SJCRH30 (cell line): ENCODE results near the gene BHMT. TPM values are rescaled to one million over a fixed set of nuclear protein-coding genes. Genes with fewer than 3 reads are reported as not detected.

Experiments
- DNase-seq, 2 experiments: peaks; one replicate each; pipeline ENCODE4 v3.0.0-alpha.2; 2015 to 2020
- H3K27ac ChIP-seq: fragments of 250-450 bp; sonication (Bioruptor Pico); 2 replicates; pipeline ENCODE4 v1.5.1; 2020; ENCODE audit warnings: mild to moderate bottlenecking, moderate library complexity
- H3K27me3 ChIP-seq: fragments of 250-450 bp; sonication (Bioruptor Pico); 2 replicates; pipeline ENCODE4 v1.5.1; 2020; ENCODE audit warnings: mild to moderate bottlenecking, moderate library complexity
- H3K36me3 ChIP-seq: fragments of 250-450 bp; sonication (Bioruptor Pico); 2 replicates; pipeline ENCODE4 v1.5.1; 2020; ENCODE audit warnings: mild to moderate bottlenecking, moderate library complexity
- H3K4me1 ChIP-seq: fragments of 250-450 bp; sonication (Bioruptor Pico); 2 replicates; pipeline ENCODE4 v1.5.1; 2020; ENCODE audit warnings: mild to moderate bottlenecking, moderate library complexity
- H3K4me3 ChIP-seq: fragments of 250-450 bp; sonication (Bioruptor Pico); 2 replicates; pipeline ENCODE4 v1.5.1; 2020; ENCODE audit warnings: mild to moderate bottlenecking, moderate library complexity
- H3K9me3 ChIP-seq: fragments of 250-450 bp; sonication (Bioruptor Pico); replicated peaks from 2 replicates; pipeline ENCODE4 v1.5.1; 2020; ENCODE audit warnings: mild to moderate bottlenecking, moderate library complexity
- total RNA-seq: library from RNA; depleted of rRNA; stranded (reverse); fragments of >200 nt; shearing (Covaris generic); gene quantifications from 2 replicates; pipeline ENCODE4 v1.2.3, GENCODE V29; 2014

BHMT gene
- total RNA-seq, 1 experiment from 2014 or later, result not detected

DNA sequence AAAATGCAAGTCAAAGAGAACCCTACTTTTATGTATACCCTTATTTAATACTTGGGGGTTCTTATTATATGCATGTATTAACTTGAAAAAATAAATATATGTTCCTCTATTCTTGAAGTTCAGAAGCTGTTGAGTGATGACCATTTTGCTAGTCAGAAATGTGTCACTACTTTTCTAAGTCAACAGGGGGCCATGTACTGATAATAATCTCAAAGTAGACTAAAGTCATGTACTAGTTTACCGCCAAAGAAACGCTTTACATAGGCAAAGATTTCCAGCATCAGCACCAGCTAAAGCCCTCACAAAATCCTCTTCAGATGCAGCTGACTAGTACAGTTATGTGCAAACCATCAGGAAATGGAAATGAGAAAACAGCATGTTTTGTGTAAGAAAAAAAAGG, 5.7 kb upstream of the BHMT start:
- Histone ChIP-seq H3K27ac (no peak overlapping the region), H3K27me3 (no peaks in the 10 kb centered on the region)

DNA sequence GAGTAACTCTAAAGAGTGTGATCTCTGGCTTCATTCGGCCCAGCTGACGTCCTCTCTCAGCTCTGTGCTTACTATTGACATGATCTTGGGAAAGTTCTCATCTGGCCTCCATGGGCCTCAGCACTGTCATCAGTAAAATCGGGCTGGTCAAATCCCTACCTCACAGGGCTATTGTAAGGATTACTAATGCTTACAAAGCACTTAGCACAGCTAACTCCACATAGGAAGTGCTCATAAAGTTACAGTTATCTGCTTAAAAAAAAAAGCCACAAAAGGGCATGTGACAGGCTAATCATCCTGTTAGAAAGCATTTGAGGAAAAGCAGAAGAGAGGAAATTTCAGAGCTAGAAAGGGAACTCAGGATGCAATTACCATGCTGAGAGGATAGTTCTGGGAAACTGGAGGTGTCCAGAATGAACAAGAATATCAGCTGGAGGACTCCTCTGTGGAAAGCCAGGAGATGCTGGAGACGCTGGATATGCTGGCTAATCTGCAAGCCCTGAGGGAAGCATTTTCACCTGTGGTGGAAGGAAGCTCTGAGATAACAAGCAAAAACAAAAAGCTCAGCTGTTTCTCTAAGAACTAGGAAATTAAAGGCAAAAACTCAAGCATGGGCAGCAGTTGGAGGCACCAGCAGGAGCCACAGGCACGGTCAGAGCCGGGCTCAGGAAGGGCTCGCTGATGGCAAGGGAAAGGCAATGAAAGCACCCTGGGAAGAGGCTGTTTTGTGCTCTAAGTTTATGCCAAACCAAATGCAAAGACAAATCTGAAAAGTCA, 4.4 kb upstream of the BHMT start:
- peak in 1 of 2 experiments; percentile 13 for DNase-seq
- no peaks in the 10 kb centered on the region; the same call in 1 of the 2 replicates for H3K4me1 ChIP-seq
- no peaks in the 10 kb centered on the region for H3K36me3 ChIP-seq
- H3K27me3 ChIP-seq, result no peaks in the 10 kb centered on the region
- no peak overlapping the region for H3K27ac ChIP-seq
- H3K9me3 ChIP-seq, result no peaks in the 10 kb centered on the region
- no peak overlapping the region for H3K4me3 ChIP-seq

More for the DNA sequence above, 5.7 kb upstream of the BHMT start:
- DNase-seq, result no peak
- no peak overlapping the region for H3K4me3 ChIP-seq
- no peaks in the 10 kb centered on the region; the same call in 1 of the 2 replicates for H3K4me1 ChIP-seq
- H3K36me3 ChIP-seq, result no peaks in the 10 kb centered on the region
- H3K9me3 ChIP-seq, result no peaks in the 10 kb centered on the region

DNA sequence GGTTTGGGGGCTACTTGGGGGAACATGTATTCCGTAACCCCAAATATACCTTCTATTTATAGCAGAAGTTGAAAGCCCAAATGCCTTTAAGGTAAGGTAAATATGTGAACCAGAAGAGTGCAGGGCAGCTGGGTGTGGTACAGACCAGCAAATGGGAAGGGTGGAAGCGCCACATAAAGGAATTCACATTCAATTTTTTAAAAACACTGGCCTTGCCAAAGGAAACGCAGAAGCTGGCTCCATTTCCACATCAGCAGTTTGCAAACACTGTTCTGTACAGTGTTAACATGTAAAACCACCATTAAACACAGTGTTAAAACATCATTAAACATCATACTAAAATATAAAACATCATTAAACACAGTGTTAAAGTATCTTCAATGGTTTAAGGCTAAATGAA, 3.5 kb upstream of the BHMT start:
- DNase-seq, result no peak
- no peaks in the 10 kb centered on the region for H3K27me3 ChIP-seq
- no peak overlapping the region for H3K27ac ChIP-seq
- no peaks in the 10 kb centered on the region for H3K36me3 ChIP-seq
- H3K4me3 ChIP-seq, result no peak overlapping the region
- no peaks in the 10 kb centered on the region; the same call in 1 of the 2 replicates for H3K4me1 ChIP-seq
- no peaks in the 10 kb centered on the region for H3K9me3 ChIP-seq

- Histone ChIP-seq H3K27ac (no peak overlapping the region), H3K27me3 (no peaks in the 10 kb centered on the region)
These were observed 2.8 kb upstream of the BHMT start for GRCh38 chr5:79108792-79109191.

DNA sequence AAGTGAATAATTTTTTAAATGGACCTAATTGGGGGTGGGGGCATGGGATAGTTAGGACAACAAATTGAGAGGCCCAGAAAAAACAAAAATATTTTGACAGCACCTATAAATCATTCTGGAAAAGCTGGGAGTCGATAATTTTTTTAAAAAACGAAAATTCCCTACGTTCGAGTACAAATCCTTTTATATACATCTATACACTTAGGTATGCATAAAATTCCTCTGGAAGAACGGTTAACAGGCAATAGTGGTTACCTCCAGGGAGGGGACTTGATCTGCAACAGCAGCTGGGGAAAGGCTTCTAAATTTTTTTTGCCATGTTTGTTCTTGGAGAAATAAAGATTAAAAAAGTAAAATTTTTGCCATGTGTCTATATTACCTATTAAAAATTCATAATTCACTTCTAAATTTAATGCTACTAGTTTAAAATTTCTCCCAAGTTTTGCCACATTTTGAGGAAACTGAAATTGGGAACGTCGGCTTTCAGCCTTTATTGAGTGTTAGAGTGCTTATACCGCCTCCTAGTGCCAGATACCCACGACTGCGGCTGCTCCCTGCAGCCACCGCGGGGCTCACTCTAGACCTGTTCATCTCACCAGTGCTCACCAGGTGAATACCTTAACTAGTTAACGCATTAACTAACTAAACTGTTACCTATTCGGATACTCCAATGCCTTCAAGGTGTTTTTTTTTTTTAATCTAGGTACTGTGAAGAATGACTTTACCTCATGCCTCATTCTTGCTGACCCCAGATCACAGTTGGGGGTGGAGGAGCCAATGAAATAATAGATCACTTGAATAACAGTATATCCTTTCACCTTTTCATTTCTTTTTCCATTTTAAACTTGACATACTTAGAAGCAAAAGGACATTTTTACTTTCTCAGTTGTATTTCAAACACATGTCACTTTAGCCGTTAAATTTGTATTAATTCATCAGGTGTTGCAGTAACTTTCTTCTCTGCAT, 1.8 kb upstream of the BHMT start:
- DNase-seq, result peak in 1 of 2 experiments; percentile 24
- no peak overlapping the region for H3K4me3 ChIP-seq
- H3K27ac ChIP-seq, result no peak overlapping the region
- no peaks in the 10 kb centered on the region for H3K27me3 ChIP-seq
- H3K36me3 ChIP-seq, result no peaks in the 10 kb centered on the region
- H3K4me1 ChIP-seq, result no peaks in the 10 kb centered on the region; the same call in 1 of the 2 replicates
- no peaks in the 10 kb centered on the region for H3K9me3 ChIP-seq

More at GRCh38 chr5:79108792-79109191, 2.8 kb upstream of the BHMT start:
- Histone ChIP-seq H3K4me3 (no peak overlapping the region), H3K36me3 (no peaks in the 10 kb centered on the region), H3K4me1 (no peaks in the 10 kb centered on the region; the same call in 1 of the 2 replicates), H3K9me3 (no peaks in the 10 kb centered on the region)
- no peak for DNase-seq

DNA sequence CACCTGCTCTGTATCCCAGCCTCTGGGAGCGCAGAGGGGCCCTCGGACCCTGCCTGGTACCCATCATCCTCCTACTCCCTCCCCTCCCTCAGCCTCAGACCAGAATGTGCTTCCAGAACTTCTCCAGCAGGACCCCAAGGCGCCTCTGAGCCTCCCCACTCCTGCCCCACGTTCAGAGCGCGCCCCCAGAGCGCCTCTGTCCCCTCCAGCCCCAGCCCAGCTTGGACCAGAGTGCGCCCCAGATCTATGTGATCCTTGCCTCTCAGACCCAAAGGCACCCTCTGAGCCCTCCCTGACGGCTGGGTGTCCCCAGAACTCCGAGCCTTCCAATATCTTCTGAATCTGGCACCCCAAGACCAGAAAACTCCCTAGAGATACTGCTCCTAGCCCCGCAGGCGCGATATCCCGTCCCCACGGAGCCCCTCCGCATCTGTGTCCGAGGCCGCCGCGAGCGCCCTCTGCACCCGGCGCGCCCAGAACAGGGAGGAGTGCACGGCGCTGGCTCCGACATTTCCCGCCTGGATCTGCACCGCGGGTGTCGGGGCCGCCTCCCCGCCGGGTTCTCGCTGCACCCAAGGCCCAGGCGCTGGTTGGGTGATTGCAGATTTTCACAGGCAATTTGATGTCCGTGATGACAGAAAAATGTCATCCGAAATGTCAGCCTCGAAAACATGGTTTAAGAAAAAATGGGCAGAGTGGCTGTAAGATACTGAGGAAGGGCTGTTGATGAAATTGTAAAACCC, 522 bp downstream of the BHMT start:
- no peak for DNase-seq
- Histone ChIP-seq H3K4me3 (no peak overlapping the region), H3K9me3 (no peaks in the 10 kb centered on the region), H3K27ac (no peak overlapping the region), H3K27me3 (no peaks in the 10 kb centered on the region), H3K36me3 (no peaks in the 10 kb centered on the region), H3K4me1 (no peaks in the 10 kb centered on the region; the same call in 1 of the 2 replicates)

DNA sequence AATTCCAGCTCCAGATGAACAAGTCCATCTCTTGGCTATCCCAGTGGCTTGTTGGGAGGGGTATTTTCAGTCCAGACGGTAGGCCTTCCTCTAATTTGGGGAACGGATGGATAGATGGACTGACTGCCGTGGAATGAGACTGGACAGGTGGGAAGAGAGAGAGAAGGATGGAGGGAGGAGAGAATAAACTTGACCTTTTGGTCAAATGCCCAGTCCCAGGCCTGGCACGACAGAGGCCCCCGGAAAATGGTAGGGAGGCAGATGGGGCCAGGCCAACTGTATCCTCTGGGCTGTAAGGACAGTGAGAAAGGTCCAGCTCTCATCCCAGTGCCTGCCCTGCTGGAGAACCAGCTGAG, 1.1 kb downstream of the BHMT start:
- Histone ChIP-seq H3K9me3 (no peaks in the 10 kb centered on the region), H3K4me1 (no peaks in the 10 kb centered on the region), H3K36me3 (no peaks in the 10 kb centered on the region), H3K27ac (no peak overlapping the region), H3K4me3 (no peak overlapping the region), H3K27me3 (no peaks in the 10 kb centered on the region)
- DNase-seq, result no peak

DNA sequence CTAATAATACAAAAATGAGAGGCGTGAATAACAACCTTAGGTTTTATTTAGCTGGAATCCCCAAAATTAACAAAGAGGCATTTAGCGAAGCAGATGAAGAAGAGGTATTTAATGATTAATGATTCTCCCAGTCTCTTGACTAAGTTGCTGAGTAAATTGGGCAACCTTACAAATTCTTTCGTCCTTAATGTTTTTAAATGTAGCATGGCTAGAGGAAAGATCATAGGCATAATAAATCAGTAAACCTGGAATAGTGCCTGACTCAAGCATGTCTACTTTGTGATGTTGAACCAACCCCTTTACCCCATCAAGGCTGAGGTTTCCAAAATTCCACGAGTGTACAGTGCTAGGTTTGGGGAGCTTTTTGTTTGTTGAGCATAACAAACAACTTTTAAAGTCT, 7.9 kb downstream of the BHMT start:
- Histone ChIP-seq H3K27ac (no peak overlapping the region), H3K36me3 (no peaks in the 10 kb centered on the region), H3K9me3 (no peaks in the 10 kb centered on the region), H3K4me3 (no peak overlapping the region), H3K4me1 (no peaks in the 10 kb centered on the region), H3K27me3 (no peaks in the 10 kb centered on the region)
- no peak for DNase-seq

- H3K27me3 ChIP-seq, result no peaks in the 10 kb centered on the region
- no peak for DNase-seq
- H3K4me3 ChIP-seq, result no peak overlapping the region
- no peaks in the 10 kb centered on the region for H3K36me3 ChIP-seq
- H3K4me1 ChIP-seq, result no peaks in the 10 kb centered on the region
- no peak overlapping the region for H3K27ac ChIP-seq
- no peaks in the 10 kb centered on the region for H3K9me3 ChIP-seq
These were observed 8.6 kb downstream of the BHMT start for GRCh38 chr5:79120221-79120620.

- H3K9me3 ChIP-seq, result no peaks in the 10 kb centered on the region
- H3K4me3 ChIP-seq, result no peak overlapping the region
- no peaks in the 10 kb centered on the region for H3K27me3 ChIP-seq
- no peaks in the 10 kb centered on the region for H3K36me3 ChIP-seq
- no peaks in the 10 kb centered on the region for H3K4me1 ChIP-seq
- H3K27ac ChIP-seq, result no peak overlapping the region
- peak in 1 of 2 experiments; percentile 17 for DNase-seq
These were observed 11.4 kb downstream of the BHMT start for GRCh38 chr5:79122973-79123372.

- H3K9me3 ChIP-seq, result no peaks in the 10 kb centered on the region
- no peak for DNase-seq
- no peak overlapping the region for H3K4me3 ChIP-seq
- H3K36me3 ChIP-seq, result no peaks in the 10 kb centered on the region
- no peaks in the 10 kb centered on the region for H3K27me3 ChIP-seq
- no peaks in the 10 kb centered on the region for H3K4me1 ChIP-seq
- H3K27ac ChIP-seq, result no peak overlapping the region
These were observed 13.0 kb downstream of the BHMT start for GRCh38 chr5:79124607-79125006.

DNA sequence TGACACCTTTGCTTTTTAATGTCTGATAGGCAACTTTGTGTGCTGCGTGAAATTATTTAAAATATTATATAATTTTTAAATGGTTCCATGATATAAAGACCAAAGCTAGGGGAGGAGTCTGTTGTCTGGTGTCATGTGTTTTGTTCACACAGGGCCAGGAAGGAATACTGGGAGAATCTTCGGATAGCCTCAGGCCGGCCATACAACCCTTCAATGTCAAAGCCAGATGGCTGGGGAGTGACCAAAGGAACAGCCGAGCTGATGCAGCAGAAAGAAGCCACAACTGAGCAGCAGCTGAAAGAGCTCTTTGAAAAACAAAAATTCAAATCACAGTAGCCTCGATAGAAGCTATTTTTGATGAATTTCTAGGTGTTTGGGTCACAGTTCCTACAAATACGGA, 19.2 kb downstream of the BHMT start:
- H3K27ac ChIP-seq, result no peak overlapping the region
- H3K4me3 ChIP-seq, result no peak overlapping the region
- peak in 1 of 2 experiments; percentile 17 for DNase-seq
- no peaks in the 10 kb centered on the region for H3K27me3 ChIP-seq
- H3K36me3 ChIP-seq, result no peaks in the 10 kb centered on the region
- H3K4me1 ChIP-seq, result peaks cover 8% of the 10 kb centered on the region
- no peaks in the 10 kb centered on the region for H3K9me3 ChIP-seq

GRCh38 chr5:79133121-79133656, 21.6 kb downstream of the BHMT start:
- peak overlapping the region; percentile 42 for H3K4me3 ChIP-seq
- DNase-seq, result peak in 1 of 2 experiments; percentile 66
- no peak overlapping the region for H3K27ac ChIP-seq
- no peaks in the 10 kb centered on the region for H3K27me3 ChIP-seq
- peaks cover 8% of the 10 kb centered on the region for H3K4me1 ChIP-seq
- H3K36me3 ChIP-seq, result no peaks in the 10 kb centered on the region
- H3K9me3 ChIP-seq, result no peaks in the 10 kb centered on the region

DNA sequence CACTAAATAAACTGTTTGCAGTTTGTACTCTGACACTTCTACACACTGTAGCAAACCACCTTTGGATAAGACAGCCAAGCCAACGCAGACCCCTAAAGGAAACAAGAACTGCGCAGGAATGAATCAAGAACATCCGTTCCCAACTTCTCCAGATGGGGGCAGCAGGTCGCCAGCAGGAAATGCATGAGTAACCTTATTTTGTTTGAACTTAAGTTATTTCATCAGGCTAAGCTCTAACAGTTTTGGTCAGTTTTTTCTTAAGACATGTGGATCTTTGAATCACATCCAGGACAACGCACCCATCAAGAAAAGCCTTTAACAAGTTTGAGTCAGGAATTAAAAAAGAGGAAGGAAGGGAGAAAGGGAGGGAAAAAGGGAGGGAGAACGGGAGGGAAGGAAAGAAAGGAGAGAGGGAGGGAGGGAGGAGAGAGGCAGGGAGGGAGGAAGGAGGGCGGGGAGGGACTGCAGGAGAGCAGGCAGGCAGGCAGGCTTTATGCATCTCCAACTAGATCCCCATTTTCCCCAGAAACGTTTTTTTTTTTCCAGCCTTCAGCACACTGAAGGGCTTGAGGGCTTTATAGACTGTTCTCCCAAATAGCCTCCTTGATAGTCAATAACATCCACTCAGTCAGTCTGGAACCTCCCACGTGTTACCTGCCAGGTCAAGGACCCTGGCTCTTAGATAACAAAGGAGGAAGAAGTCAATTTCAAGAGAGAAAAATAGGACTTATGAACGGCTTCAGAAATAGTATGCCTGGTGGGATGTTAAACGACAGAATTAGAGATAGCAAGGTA, 22.2 kb downstream of the BHMT start:
- DNase-seq, result peak; percentile 69 to 89
- Histone ChIP-seq H3K4me1 (peaks cover 8% of the 10 kb centered on the region), H3K36me3 (no peaks in the 10 kb centered on the region), H3K27ac (no peak overlapping the region), H3K27me3 (no peaks in the 10 kb centered on the region), H3K4me3 (peak overlapping the region; percentile 42), H3K9me3 (no peaks in the 10 kb centered on the region)
